H54 (cell line): ENCODE data around the gene DDN.

ENCODE experiments used
- DNase-seq: peaks from one replicate; pipeline ENCODE4 v3.0.0; 2011; ENCODE audit warnings: low spot score, mixed read lengths; ENCODE audit not compliant: insufficient read length
- FAIRE-seq: peaks from 3 replicates; lab custom pipeline; 2011; peaks lifted over from hg19 to GRCh38; lab: Jason Lieb, UNC
- POLR2A ChIP-seq: IDR thresholded peaks from 2 replicates; pipeline ENCODE4 v1.6.1; 2011; ENCODE audit warnings: low read depth, mild to moderate bottlenecking, low read length

Gene DDN

DNA sequence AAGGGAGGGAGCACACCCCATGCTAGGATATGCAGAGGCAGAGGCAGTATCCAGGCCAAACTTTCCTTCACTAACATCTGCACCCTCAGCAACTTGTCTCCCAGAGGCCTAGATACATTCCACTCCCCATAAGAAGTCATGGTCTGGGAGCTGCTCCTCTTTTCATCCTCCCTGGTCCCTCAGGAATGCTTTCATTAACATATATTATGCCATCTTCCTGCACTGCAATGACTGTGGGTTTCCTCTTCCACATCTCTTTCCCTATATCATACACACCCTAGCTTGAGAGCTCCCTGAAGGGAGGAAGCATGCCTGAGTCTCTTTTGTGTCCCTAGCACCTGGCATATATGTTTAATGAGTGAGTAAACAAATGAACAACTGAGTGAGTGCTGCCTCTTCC lies 8.6 kb downstream of the DDN start:
- no peak for TF ChIP-seq POLR2A
- DNase-seq (no peak), FAIRE-seq (no peak)

DNA sequence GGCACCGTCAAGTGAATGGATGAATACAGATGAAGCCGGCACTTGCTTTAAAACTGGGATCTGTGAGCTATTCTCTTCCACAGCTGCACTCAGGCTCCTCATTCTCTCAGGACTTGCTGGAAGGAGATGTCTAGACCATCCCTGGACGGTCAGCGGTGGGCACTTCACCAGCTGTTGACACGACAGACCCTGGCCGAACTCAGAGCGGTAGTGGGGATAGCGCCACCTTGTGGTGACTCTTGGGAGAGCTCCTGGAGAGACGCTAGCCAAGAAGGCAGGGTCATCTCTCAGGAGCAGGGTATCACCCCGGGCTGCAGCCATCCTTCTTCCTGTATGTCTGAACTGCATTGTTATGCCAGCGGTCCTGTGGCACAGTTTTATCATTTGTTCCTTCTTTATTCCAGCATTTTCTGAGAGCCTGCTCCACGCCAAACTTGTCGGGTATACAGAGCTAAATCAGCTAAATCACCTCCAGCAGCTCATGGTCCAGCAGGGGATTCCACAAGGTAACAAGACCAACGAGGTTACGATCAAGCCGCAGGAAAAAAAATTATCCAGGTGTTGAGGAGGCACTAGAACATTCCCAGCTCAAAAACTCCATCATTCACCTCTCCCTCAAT lies 11.0 kb downstream of the DDN start:
- TF ChIP-seq POLR2A: no peak
- FAIRE-seq (no peak), DNase-seq (peak; percentile 80)

DNA sequence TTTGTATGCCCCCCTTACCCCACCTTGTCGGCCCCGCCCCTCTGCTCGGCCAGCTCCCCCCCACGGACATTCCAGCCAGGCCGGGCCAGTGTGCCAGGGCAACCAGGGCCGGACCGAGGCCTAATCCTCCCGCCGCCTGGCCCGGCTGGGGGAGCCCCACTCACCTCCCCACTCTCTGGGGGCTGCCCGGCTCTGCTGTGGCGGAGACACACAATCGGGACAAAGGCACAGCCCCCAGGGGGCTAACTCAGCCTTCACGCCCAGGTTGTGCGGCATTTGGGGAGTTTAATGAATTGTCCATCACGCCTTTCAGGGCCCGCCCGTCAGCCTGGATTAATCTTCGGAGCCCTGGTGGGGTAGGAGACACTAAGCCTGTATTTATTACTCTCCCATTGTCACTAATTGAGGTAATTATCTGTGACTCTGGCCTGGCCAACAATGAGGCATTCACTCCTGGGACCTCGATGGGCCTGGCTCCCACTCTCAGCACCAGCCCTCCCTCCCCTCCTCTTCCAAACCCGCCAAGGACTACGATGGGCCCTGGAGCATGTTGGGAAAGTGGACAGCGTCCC lies 12.4 kb downstream of the DDN start:
- no peak for TF ChIP-seq POLR2A
- DNase-seq (no peak), FAIRE-seq (no peak)

DNA sequence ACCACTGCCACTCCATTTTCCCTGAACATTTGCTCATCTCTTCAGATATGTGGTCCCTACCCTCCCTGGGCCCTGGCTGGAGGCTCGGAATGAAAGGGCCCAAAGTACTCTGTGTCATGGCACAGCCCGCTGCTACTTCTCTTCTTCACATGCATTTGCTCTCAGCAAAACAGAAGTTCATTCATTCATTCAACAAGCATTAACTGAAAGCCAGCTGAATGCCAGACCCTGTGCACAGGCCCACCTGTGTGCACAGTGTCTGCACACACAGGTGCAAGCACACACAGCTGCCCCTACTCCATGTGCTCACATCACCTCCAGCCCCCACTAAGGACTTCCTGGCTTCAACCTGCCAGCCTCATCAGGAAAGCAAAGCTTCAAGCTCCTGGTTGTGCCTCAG lies 13.3 kb downstream of the DDN start:
- DNase-seq (no peak), FAIRE-seq (no peak)
- TF ChIP-seq POLR2A: no peak

DNA sequence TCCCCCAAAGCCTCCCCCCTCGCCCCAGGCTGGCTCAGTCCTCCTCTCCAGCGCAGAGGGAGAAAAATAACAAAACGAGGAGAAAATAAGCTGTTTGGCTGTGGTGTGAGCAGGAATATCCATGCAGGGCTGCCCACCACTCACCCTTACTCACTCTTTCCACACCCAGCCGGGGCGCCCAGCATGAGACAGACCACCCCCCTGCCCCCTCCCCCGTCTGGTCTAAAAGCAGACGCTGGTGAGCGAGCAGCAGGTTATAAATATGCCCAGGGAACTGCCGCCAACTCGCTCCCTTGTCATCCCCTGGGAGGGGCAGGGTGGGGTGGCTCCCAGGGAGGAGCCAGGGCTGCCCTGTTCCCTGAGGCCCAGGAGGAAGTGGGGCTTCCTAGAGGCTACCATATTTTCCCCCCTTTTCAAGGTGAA lies 13.7 kb downstream of the DDN start:
- DNase-seq (no peak), FAIRE-seq (no peak)
- no peak for TF ChIP-seq POLR2A

DNA sequence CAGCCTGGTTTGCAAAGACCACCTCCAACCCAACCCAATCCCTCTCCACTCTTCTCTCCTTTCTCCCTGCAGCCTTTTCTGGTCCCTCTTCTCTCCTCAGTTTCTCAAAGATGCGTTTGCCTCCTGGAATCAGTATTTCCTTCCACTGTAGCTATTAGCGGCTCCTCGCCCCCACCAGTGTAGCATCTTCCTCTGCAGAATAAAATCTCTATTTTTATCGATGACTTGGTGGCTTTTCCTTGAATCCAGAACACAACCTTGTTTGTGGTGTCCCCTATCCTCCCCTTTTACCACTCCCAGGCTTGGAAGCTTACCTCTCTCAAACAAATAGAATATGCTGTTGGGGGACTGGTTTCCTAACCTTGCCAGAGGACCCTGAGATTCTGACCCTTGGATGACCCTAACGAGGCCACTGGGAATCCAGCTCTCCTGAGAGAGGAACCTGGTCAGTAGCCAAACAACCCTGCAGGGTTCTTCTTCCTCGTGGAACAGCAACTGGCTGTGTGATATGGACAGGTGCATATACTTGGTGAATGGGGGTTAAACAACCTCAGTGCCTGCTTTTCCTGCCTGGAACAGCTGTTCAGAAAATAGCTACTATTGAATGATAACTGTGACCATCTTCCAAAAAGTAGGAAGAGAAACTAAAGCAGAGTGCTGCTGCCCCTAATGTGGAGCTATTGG lies 16.6 kb downstream of the DDN start:
- no peak for FAIRE-seq
- no peak for DNase-seq
- TF ChIP-seq POLR2A: no peak

DNA sequence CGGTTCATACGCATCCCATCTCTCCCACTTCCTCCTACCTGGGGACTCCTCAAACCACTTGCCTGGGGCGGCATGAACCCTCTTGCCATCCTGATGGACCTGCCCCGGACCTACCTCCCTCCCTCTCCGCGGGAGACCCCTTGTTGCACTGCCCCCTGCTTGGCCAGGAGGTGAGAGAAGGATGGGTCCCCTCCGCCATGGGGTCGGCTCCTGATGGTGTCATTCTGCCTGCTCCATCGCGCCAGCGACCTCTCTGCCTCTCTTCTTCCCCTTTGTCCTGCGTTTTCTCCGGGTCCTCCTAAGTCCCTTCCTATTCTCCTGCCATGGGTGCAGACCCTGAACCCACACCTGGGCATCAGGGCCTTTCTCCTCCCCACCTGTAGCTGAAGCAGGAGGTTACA lies 17.4 kb downstream of the DDN start:
- no peak for TF ChIP-seq POLR2A
- no peak for DNase-seq
- no peak for FAIRE-seq

DNA sequence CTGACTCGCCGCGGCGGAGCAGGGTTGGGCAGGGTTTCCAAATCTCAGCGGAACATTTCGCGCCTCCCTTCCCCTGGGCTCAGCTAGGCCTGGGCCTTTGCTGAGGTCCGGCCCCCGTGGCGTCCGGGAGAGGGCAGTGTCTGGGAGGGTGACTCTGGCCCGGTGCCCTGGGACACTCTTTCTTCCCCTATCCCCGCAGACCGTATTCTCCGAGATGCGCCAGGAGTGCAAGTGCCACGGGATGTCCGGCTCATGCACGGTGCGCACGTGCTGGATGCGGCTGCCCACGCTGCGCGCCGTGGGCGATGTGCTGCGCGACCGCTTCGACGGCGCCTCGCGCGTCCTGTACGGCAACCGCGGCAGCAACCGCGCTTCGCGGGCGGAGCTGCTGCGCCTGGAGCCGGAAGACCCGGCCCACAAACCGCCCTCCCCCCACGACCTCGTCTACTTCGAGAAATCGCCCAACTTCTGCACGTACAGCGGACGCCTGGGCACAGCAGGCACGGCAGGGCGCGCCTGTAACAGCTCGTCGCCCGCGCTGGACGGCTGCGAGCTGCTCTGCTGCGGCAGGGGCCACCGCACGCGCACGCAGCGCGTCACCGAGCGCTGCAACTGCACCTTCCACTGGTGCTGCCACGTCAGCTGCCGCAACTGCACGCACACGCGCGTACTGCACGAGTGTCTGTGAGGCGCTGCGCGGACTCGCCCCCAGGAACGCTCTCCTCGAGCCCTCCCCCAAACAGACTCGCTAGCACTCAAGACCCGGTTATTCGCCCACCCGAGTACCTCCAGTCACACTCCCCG lies 18.0 kb downstream of the DDN start:
- no peak for FAIRE-seq
- TF ChIP-seq POLR2A: no peak
- DNase-seq: no peak

DNA sequence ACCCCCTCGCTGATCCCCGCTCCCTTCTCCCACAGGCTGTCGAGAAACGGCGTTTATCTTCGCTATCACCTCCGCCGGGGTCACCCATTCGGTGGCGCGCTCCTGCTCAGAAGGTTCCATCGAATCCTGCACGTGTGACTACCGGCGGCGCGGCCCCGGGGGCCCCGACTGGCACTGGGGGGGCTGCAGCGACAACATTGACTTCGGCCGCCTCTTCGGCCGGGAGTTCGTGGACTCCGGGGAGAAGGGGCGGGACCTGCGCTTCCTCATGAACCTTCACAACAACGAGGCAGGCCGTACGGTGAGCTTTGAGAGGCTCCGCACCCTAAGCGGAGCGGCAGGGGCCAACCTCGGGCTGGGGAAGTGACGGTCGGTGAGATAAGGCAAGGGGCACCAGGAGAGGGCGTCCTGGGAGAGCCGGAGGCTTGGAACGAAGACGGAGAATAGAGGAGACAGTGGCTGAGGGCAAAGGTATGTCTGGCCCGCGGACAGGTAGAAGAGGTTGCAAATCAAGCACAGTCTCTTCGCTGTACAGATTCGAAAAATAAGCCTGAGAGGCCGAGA lies 18.7 kb downstream of the DDN start:
- no peak for DNase-seq
- no peak for TF ChIP-seq POLR2A
- no peak for FAIRE-seq

DNA sequence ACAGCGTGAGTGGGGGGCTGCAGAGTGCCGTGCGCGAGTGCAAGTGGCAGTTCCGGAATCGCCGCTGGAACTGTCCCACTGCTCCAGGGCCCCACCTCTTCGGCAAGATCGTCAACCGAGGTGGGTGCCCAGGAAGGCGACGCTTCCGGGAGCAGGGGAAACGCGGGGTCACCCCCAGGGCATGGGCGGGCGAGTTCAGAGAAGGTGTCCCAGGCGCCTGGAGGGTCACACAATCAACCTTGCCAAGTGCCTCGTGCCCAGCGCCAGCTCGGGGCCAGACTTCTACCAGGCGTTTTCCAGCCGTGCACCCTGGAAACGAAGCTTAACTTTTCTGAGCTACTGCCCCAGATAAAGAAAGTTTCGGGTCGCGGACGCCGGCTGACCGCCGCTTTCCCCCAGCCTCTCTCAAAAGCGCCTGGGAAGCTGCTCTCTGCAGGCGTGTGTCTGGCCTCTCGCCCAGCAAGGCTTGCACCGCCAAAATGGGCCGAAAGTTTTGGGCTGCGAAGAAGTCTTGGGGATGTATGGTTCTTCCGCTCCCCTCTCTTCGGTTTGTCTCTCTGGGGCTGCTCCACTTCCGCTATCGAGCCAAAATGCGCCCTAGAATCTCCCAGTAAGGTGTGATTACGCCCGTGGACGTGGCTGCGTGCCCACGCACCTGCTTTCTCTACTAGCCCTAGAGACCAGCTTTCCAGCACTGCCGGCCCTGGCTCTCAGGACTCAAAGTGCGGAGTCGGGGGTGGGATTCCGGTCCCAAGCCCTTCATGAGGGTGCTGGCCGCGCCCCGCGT lies 19.4 kb downstream of the DDN start:
- no peak for TF ChIP-seq POLR2A
- no peak for DNase-seq
- FAIRE-seq: no peak

DNA sequence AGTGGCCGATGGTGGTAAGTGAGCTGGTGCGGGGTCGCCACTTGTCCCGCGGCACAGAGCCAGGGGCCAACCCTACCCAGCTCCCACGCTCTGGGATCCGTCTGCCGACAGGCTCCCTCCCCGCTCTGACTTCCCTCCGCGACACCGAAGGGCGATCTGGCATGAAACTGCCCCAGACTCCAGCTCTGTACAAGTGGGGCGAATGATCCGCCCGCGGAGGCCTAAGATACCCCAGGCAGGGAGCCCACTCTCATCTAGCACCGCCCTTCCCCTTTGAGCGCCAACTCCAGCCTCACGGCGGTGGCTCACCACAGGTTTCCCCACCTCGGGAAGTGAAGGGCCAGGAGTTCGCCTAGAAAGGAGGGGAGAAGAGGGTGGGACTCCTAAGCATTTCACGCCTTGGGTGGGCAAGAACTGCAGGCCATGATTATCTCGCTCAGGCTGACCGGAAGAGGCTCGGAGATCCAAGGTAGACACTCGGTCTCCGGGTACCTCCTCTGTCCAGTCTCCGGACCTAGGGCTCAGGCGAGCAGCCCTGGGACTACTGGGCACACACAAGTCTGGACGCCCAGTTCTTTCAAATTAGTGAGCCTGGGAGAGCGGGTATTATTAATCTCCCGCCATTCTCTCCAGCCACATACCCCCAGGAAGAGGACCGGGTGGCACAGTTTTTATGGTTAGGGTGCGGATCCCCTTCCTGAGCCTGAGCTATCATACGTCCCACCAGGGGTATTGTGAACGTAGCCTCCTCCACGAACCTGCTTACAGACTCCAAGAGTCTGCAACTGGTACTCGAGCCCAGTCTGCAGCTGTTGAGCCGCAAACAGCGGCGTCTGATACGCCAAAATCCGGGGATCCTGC lies 20.2 kb downstream of the DDN start:
- no peak for TF ChIP-seq POLR2A
- no peak for FAIRE-seq
- no peak for DNase-seq

DNA sequence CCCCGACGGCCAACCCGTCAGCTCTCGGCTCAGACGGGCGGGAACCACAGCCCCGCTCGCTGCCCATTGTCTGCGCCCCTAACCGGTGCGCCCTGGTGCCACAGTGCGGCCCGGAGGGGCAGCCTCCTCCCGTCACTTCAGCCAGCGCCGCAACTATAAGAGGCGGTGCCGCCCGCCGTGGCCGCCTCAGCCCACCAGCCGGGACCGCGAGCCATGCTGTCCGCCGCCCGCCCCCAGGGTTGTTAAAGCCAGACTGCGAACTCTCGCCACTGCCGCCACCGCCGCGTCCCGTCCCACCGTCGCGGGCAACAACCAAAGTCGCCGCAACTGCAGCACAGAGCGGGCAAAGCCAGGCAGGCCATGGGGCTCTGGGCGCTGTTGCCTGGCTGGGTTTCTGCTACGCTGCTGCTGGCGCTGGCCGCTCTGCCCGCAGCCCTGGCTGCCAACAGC lies 20.9 kb downstream of the DDN start, which contains the start of gene WNT1:
Gene WNT1 (plus strand): TSS at position 32 of the 450 bp plus-strand sequence. CDS start 329 bp downstream, at position 361.
- FAIRE-seq (no peak), DNase-seq (no peak)
- TF ChIP-seq POLR2A: no peak
